Panc1 (cell line): Measurements from ENCODE around the gene TBXAS1. TPM values are rescaled to one million over a fixed set of nuclear protein-coding genes. Genes with fewer than 3 reads are reported as not detected.

Source experiments
- ATAC-seq: fragments of 200-7000 bp; cut with Tn5 transposase; 2 replicates; pipeline ENCODE4 v1.9.1; 2020; ENCODE audit warnings: mild to moderate bottlenecking, moderate library complexity
- BruUV-seq: library from RNA; stranded (reverse); fragments of 400-500 nt; replicated peaks from 2 replicates; lab custom pipeline; 2021; lab: Mats Ljungman, UMichigan
- CTCF ChIA-PET: fragments of 300-600 bp; sonication (Branson Sonifier 250); formaldehyde crosslinking; loops from one replicate; lab custom pipeline; 2022; ENCODE audit warnings: antibody characterized with exemption; lab: Charles Lee
- POLR2A ChIA-PET: fragments of 300-600 bp; sonication (Branson Sonifier 250); formaldehyde crosslinking; loops from one replicate; lab custom pipeline; 2022; ENCODE audit warnings: antibody characterized with exemption; lab: Charles Lee
- DNase-seq: peaks from one replicate; pipeline ENCODE4 v3.0.0-alpha.2; 2010; ENCODE audit warnings: low read depth, low spot score
- H3K27ac ChIP-seq: 2 replicates; pipeline ENCODE4 v1.5.1; 2011; ENCODE audit warnings: mild to moderate bottlenecking, low read length, inconsistent platforms
- H3K27me3 ChIP-seq: fragments of 200-500 bp; sonication (Bioruptor generic); 2 replicates; pipeline ENCODE4 v1.6.0; 2014; ENCODE audit warnings: low read length, inconsistent platforms; ENCODE audit not compliant: control insufficient read depth, insufficient read depth
- H3K36me3 ChIP-seq: fragments of 200-500 bp; sonication (Bioruptor generic); 2 replicates; pipeline ENCODE4 v1.5.1; 2014; ENCODE audit warnings: inconsistent platforms, mild to moderate bottlenecking, low read length, moderate library complexity; ENCODE audit not compliant: control insufficient read depth, insufficient read depth
- H3K4me1 ChIP-seq: 2 replicates; pipeline ENCODE4 v1.5.1; 2011; ENCODE audit warnings: inconsistent platforms, mild to moderate bottlenecking, low read length, moderate library complexity; ENCODE audit not compliant: control insufficient read depth, insufficient read depth
- H3K4me3 ChIP-seq, 2 experiments: 2 replicates each; pipeline ENCODE4 v1.5.1; 2011 to 2012; ENCODE audit warnings: low read depth in 2 of 2, low read length in 2 of 2, mild to moderate bottlenecking in 2 of 2, inconsistent platforms in 1 of 2, moderate library complexity in 1 of 2
- H3K9me3 ChIP-seq: fragments of 200-500 bp; sonication (Bioruptor generic); 2 replicates; pipeline ENCODE4 v1.5.1; 2014; ENCODE audit warnings: low read depth, mild to moderate bottlenecking, inconsistent platforms, low read length, moderate library complexity; ENCODE audit not compliant: control insufficient read depth, insufficient read depth
- CTCF ChIP-seq: fragments of 450-650 bp; IDR thresholded peaks from 2 replicates; pipeline ENCODE4 v1.5.1; 2017; ENCODE audit warnings: mild to moderate bottlenecking
- POLR2AphosphoS5 ChIP-seq: IDR thresholded peaks from 2 replicates; pipeline ENCODE4 v1.6.1; 2012; ENCODE audit warnings: mild to moderate bottlenecking, low read depth, low read length, moderate library complexity
- SIN3A ChIP-seq: IDR thresholded peaks from 2 replicates; pipeline ENCODE4 v1.6.1; 2012; ENCODE audit warnings: low read depth, mild to moderate bottlenecking, low read length, moderate library complexity, borderline replicate concordance; ENCODE audit not compliant: insufficient read depth
- TCF7L2 ChIP-seq: IDR thresholded peaks from 2 replicates; pipeline ENCODE4 v1.6.1; 2011; ENCODE audit warnings: mild to moderate bottlenecking, low read depth, low read length, inconsistent platforms
- in situ Hi-C: cut with HindIII; loops from 2 replicates; pipeline ENCODE4 v1.10.0; 2016; ENCODE audit warnings: low sequenced_read_pairs, low pct_unique_long_range_greater_than_20kb
- intact Hi-C: fragments of 100-400 bp; cut with micrococcal nuclease; formaldehyde crosslinking; loops from one replicate; pipeline ENCODE4 v1.10.0; 2022; ENCODE audit not compliant: unreplicated experiment
- total RNA-seq: library from RNA; stranded (reverse); gene quantifications from one replicate; pipeline ENCODE4 v1.2.1, GENCODE V29; 2021; ENCODE audit not compliant: unreplicated experiment
- TF ChIP-seq, protein P1 (sequence below), 2 experiments: IDR thresholded peaks; 2 replicates each; pipeline ENCODE4 v1.6.1; 2011 to 2012; ENCODE audit warnings: low read depth in 2 of 2, control low read depth in 1 of 2, low read length in 1 of 2, mild to moderate bottlenecking in 1 of 2, moderate library complexity in 1 of 2; ENCODE audit not compliant: insufficient read depth in 1 of 2

Gene TBXAS1
- total RNA-seq, 1 experiment from 2014 or later: 4.4 TPM

DNA sequence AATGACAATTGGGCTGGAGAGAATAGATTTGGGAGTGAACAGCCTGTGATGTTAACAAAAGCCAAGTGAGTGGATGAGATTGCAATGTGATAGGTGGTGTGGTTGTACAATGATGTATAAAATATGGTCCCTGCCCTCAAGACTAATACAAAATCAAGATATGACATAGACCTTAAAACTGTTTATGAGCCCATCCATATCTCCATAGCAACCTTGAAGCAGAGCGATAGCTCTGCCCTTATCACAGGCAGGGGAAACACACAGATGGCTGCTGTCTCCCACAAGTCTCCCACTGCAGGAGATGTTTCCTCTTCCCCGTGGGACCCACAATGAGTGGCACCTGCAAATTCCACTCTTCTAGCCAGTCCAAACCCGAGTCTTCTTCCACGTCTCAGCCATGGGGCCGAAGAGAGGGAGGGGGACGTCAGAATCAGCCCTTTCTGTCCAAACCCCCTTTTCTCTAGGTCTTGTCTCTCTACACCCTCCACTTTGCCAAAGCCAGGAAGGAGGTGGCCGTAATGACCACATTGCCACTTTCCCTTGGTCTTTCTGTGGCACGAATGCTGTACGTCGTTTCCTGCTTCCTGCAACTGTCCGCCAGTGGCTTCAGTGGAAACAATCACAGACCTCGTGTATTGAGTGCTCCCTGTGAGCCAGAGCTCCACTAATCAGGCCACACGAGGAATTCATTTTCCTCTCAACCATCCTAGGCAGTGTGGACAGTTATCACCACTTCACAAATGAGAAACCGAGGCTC is 7.5 kb upstream of the TBXAS1 start:
- BruUV-seq: no TSS peak
- POLR2A ChIA-PET: no interaction called here
- no peaks in the 10 kb centered on the region for H3K4me1 ChIP-seq
- no peak overlapping the region for H3K4me3 ChIP-seq
- intact Hi-C loops: no loop called here
- in situ Hi-C loops: no loop called here
- H3K36me3 ChIP-seq: no peaks in the 10 kb centered on the region
- H3K27ac ChIP-seq: no peak overlapping the region
- TF ChIP-seq, protein P1, sequence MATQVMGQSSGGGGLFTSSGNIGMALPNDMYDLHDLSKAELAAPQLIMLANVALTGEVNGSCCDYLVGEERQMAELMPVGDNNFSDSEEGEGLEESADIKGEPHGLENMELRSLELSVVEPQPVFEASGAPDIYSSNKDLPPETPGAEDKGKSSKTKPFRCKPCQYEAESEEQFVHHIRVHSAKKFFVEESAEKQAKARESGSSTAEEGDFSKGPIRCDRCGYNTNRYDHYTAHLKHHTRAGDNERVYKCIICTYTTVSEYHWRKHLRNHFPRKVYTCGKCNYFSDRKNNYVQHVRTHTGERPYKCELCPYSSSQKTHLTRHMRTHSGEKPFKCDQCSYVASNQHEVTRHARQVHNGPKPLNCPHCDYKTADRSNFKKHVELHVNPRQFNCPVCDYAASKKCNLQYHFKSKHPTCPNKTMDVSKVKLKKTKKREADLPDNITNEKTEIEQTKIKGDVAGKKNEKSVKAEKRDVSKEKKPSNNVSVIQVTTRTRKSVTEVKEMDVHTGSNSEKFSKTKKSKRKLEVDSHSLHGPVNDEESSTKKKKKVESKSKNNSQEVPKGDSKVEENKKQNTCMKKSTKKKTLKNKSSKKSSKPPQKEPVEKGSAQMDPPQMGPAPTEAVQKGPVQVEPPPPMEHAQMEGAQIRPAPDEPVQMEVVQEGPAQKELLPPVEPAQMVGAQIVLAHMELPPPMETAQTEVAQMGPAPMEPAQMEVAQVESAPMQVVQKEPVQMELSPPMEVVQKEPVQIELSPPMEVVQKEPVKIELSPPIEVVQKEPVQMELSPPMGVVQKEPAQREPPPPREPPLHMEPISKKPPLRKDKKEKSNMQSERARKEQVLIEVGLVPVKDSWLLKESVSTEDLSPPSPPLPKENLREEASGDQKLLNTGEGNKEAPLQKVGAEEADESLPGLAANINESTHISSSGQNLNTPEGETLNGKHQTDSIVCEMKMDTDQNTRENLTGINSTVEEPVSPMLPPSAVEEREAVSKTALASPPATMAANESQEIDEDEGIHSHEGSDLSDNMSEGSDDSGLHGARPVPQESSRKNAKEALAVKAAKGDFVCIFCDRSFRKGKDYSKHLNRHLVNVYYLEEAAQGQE (IDR thresholded peaks at IDR 0.05; ENCODE audit: insufficient read depth in 1 of 2, low read depth in 2 of 2, low read length in 1 of 2): no peak
- TF ChIP-seq SIN3A: no peak
- no peak for TF ChIP-seq TCF7L2
- no peak for TF ChIP-seq CTCF
- H3K9me3 ChIP-seq: no peaks in the 10 kb centered on the region
- ATAC-seq (no peak), DNase-seq (no peak)
- H3K27me3 ChIP-seq: 0 out of 2 replicates have a peak, but pooled peaks cover 2% of the 10 kb centered on the region
- CTCF ChIA-PET: no interaction called here

DNA sequence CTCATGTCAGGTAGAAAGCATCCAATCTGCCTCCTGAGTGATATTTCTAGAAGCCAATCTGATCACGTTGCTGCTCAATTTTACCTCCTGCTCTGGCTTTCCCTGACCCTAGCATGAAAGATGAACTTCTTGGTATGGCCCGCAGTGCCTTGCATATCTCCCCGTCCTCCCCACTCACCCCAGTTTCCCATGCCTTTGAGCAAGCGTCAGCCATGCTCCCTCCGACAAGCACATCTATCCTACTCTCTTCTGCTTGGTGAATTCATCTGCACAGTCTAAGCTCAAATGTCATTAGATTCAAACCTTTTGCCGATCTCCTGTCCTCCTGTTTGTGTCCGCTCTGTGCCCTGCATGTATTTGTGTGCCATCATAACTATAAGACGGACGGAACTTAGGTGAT is 6.2 kb upstream of the TBXAS1 start:
- in situ Hi-C loops: no loop called here
- POLR2A ChIA-PET: no interaction called here

More for the DNA sequence above, 6.2 kb upstream of the TBXAS1 start:
- no peak for ATAC-seq
- no peak overlapping the region for H3K27ac ChIP-seq
- 0 out of 2 replicates have a peak, but pooled peaks cover 2% of the 10 kb centered on the region for H3K27me3 ChIP-seq
- DNase-seq: no peak
- H3K4me3 ChIP-seq: no peak overlapping the region
- TF ChIP-seq CTCF (no peak), SIN3A (no peak), POLR2AphosphoS5 (no peak), TCF7L2 (no peak)
- TF ChIP-seq, protein P1 (IDR thresholded peaks at IDR 0.05; ENCODE audit: insufficient read depth in 1 of 2, low read depth in 2 of 2, low read length in 1 of 2): no peak
- H3K9me3 ChIP-seq: no peaks in the 10 kb centered on the region
- no TSS peak for BruUV-seq
- CTCF ChIA-PET: no interaction called here
- H3K4me1 ChIP-seq: no peaks in the 10 kb centered on the region
- intact Hi-C loops: no loop called here
- H3K36me3 ChIP-seq: no peaks in the 10 kb centered on the region
